Kidney epithelial cell (primary cell): Measurements from ENCODE around the gene TCHHL1. TPM values are rescaled to one million over a fixed set of nuclear protein-coding genes. Genes with fewer than 3 reads are reported as not detected.

ENCODE experiments used
- DNase-seq: peaks from one replicate; pipeline ENCODE4 v3.0.0-alpha.2; 2010; ENCODE audit warnings: low read depth
- H3K27me3 ChIP-seq: 2 replicates; pipeline ENCODE4 v1.6.0; 2011; ENCODE audit warnings: low read length; ENCODE audit not compliant: control insufficient read depth, insufficient read depth
- H3K36me3 ChIP-seq: 2 replicates; pipeline ENCODE4 v1.5.1; 2011; ENCODE audit warnings: low read length; ENCODE audit not compliant: control insufficient read depth, insufficient read depth
- H3K4me3 ChIP-seq: 2 replicates; pipeline ENCODE4 v1.5.1; 2011; ENCODE audit warnings: low read depth, mild to moderate bottlenecking, control low read depth, low read length
- total RNA-seq: library from RNA; depleted of rRNA; stranded (reverse); fragments of >200 nt; gene quantifications from 2 replicates; pipeline ENCODE4 v1.2.3, GENCODE V29; 2015
- TF ChIP-seq, protein P1 (sequence below): IDR thresholded peaks from 2 replicates; pipeline ENCODE4 v1.5.1; 2011; ENCODE audit warnings: mild to moderate bottlenecking, moderate library complexity, low read length, control low read depth, inconsistent platforms; ENCODE audit not compliant: insufficient read depth, poor library complexity, severe bottlenecking

Gene TCHHL1
- total RNA-seq, 1 donor from 2014 or later, result not detected

DNA sequence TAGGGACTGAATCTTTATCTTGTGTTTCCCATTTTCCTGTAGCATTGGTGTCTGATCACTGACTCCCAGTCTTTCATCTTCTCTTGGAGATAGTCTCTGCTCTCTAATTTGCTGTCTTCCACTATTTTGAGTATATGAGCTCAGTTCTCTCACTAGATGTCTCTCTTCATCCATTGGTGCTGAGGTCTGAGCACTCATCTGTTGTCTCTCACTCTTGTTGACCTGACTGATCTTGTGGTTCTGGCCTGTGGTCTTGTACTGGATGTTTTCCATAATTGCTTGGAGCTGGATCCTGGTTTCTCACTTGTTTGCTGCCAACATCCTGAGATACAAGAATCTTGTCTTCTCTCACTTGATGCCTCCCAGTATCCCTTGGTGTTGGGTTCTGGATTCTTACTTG lies 26.9 kb downstream of the TCHHL1 start:
- no peak for DNase-seq
- TF ChIP-seq, protein P1, sequence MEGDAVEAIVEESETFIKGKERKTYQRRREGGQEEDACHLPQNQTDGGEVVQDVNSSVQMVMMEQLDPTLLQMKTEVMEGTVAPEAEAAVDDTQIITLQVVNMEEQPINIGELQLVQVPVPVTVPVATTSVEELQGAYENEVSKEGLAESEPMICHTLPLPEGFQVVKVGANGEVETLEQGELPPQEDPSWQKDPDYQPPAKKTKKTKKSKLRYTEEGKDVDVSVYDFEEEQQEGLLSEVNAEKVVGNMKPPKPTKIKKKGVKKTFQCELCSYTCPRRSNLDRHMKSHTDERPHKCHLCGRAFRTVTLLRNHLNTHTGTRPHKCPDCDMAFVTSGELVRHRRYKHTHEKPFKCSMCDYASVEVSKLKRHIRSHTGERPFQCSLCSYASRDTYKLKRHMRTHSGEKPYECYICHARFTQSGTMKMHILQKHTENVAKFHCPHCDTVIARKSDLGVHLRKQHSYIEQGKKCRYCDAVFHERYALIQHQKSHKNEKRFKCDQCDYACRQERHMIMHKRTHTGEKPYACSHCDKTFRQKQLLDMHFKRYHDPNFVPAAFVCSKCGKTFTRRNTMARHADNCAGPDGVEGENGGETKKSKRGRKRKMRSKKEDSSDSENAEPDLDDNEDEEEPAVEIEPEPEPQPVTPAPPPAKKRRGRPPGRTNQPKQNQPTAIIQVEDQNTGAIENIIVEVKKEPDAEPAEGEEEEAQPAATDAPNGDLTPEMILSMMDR, result no peak
- Histone ChIP-seq H3K4me3 (no peak overlapping the region), H3K36me3 (no peaks in the 10 kb centered on the region), H3K27me3 (no peaks in the 10 kb centered on the region)

DNA sequence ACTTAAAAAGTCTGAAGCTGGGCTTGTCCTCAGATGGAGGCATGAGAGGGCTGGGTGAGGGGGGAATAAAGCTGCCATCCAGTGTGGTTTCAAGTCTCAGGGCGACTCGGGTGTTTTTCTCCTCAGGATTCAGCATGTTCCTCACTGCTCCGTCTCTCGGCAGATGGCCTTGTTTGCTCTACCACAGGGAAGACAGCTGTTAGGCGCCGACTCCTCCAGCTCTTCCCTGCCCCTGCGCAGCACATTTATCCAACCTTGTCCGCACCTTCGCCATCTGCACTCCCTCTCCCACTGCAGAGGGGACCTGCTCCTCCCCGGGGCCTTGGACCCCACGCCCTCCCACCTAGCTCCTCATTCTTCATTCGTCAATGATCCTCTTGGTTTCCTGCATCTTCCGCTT lies 35.5 kb downstream of the TCHHL1 start:
- Histone ChIP-seq H3K27me3 (peaks cover 13% of the 10 kb centered on the region), H3K36me3 (no peaks in the 10 kb centered on the region), H3K4me3 (no peak overlapping the region)
- TF ChIP-seq, protein P1, result no peak
- DNase-seq, result no peak

DNA sequence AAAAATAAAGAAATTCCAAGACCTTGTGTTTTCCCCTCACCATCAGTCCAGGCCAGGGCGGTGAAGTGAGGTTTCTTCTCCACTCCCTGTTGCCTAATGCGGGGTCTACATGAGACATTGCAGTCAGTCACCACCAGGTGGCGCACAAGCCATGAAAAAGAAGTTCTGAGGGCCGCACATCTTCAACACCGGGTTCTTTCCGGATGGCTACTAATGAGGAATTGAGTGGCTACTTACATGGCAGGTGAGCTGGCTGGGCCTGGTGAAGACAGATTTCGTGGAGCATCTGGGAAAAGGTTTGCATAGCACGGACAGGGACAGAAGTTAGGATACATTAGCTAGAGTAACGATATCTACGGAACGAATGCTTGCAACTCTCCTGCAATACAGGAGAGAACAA lies 36.3 kb downstream of the TCHHL1 start:
- TF ChIP-seq, protein P1, result peak; percentile 86
- Histone ChIP-seq H3K36me3 (no peaks in the 10 kb centered on the region), H3K4me3 (no peak overlapping the region), H3K27me3 (peaks cover 13% of the 10 kb centered on the region)
- no peak for DNase-seq

DNA sequence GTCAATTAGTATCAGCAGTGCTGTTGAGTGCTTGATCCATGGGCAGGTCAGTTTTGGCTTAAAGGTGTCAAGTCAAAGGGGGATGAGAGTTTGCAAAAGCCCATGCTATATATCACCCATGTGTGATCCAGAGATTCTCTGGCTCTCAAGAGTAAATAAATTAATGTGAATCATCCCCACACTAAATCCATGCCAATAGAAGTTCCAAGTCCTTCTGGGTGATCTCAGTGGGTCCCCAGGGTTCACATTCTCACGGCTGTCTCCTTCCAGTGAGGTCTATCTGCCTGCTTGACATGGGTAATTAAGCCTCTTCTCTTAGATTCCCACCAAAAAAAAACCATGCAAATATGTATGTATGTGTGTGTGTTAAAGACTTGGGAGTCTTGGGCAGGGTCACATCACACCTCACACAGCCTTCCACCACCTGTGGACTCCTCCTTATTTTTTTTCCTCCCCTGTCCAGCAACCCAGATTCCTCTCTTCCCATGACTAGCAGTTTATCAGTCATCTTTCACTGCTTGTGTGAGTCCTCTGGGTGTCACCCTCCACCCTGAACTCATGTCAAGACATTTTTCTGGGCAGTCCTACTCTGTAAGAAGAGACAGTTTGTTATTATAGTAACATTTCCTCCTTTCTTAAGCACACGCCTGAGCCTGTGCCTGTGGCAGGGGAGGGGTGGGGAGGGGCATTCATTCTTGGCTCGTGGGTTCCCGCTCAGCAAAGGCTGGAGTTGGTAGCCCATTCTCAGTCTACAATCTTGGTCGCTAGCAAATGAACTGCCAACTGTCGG lies 37.8 kb downstream of the TCHHL1 start:
- TF ChIP-seq, protein P1, result no peak
- Histone ChIP-seq H3K36me3 (no peaks in the 10 kb centered on the region), H3K4me3 (no peak overlapping the region), H3K27me3 (peaks cover 13% of the 10 kb centered on the region)
- no peak for DNase-seq

DNA sequence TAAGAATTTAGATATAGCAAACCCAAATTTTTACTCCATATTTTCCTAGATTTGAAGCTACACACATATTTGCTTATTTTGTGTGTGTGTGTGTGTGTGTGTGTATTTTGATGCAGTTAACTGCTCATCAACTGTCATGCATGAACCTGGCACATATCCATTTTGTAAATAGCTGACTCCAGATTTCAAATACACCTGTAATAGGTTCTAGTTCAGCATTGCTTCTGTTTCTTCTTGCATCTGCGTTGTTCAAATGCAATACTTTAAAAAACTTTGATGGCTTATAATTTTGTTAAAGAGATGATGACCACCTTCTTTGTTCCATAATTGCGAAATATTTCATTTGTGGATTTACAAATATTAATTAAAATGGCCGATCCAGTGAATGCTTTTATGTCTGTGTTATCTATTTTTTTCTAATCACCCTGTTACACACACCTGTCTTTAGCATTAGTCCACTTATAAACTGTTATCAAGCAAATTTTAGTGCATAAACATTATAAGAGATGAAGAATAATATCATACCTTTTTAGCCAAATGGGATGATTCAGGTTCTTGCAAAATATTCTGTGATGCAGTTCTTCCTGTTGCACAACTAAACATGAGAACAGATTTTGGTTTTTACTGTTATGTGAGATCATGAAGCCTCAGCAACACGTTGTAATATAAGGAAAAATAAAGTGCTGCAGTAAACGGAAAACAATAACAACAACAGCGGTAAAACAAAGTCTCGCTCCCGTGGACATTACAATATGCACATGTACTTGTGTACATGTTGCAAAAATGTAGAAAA lies 39.4 kb downstream of the TCHHL1 start:
- no peak for DNase-seq

More for the DNA sequence above, 39.4 kb downstream of the TCHHL1 start:
- Histone ChIP-seq H3K36me3 (no peaks in the 10 kb centered on the region), H3K4me3 (no peak overlapping the region), H3K27me3 (peaks cover 9% of the 10 kb centered on the region)
- TF ChIP-seq, protein P1, result no peak
